ENCODE data around the gene LINC01488.

The LINC01488 gene

GRCh38 chr11:69479591-69480271 lies 1.7 kb upstream of the LINC01488 start:
- no peak for DNase-seq (ENCODE audit: low read depth in 2 of 2)

- DNase-seq (ENCODE audit: low read depth in 2 of 2), result no peak
Observed at GRCh38 chr11:69480547-69481392, 693 bp upstream of the LINC01488 start.

GRCh38 chr11:69482322-69482721 lies 859 bp downstream of the LINC01488 start:
- DNase-seq (ENCODE audit: low read depth in 2 of 2), result no peak

GRCh38 chr11:69483170-69483569 lies 1.7 kb downstream of the LINC01488 start:
- DNase-seq (ENCODE audit: low read depth in 2 of 2), result no peak

GRCh38 chr11:69483691-69484426 lies 2.4 kb downstream of the LINC01488 start:
- DNase-seq (ENCODE audit: low read depth in 2 of 2), result no peak

GRCh38 chr11:69484427-69485259 lies 3.2 kb downstream of the LINC01488 start:
- DNase-seq (ENCODE audit: low read depth in 2 of 2), result no peak

GRCh38 chr11:69485337-69486041 lies 4.0 kb downstream of the LINC01488 start:
- no peak for DNase-seq (ENCODE audit: low read depth in 2 of 2)

- no peak for DNase-seq (ENCODE audit: low read depth in 2 of 2)
Observed at GRCh38 chr11:69486056-69486772, 4.8 kb downstream of the LINC01488 start.

GRCh38 chr11:69486773-69487291 lies 5.4 kb downstream of the LINC01488 start:
- DNase-seq (ENCODE audit: low read depth in 2 of 2), result no peak

GRCh38 chr11:69487391-69487790 lies 5.9 kb downstream of the LINC01488 start:
- DNase-seq (ENCODE audit: low read depth in 2 of 2), result no peak

GRCh38 chr11:69487849-69488542 lies 6.5 kb downstream of the LINC01488 start:
- no peak for DNase-seq (ENCODE audit: low read depth in 2 of 2)

GRCh38 chr11:69488543-69488940 lies 7.1 kb downstream of the LINC01488 start:
- no peak for DNase-seq (ENCODE audit: low read depth in 2 of 2)

- DNase-seq (ENCODE audit: low read depth in 2 of 2), result no peak
Observed at GRCh38 chr11:69489031-69489745, 7.7 kb downstream of the LINC01488 start.

- DNase-seq (ENCODE audit: low read depth in 2 of 2), result no peak
Observed at GRCh38 chr11:69489746-69490365, 8.4 kb downstream of the LINC01488 start.

- no peak for DNase-seq (ENCODE audit: low read depth in 2 of 2)
Observed at GRCh38 chr11:69490516-69490915, 9.1 kb downstream of the LINC01488 start.

GRCh38 chr11:69491071-69492031 lies 9.9 kb downstream of the LINC01488 start:
- no peak for DNase-seq (ENCODE audit: low read depth in 2 of 2)
